Keratinocyte (primary cell): ENCODE data around the gene ZNF157. TPM values are rescaled to one million over a fixed set of nuclear protein-coding genes. Genes with fewer than 3 reads are reported as not detected.
"Not testable (repeated sequence)": the region's sequence is repeated elsewhere in the genome, so short reads cannot be mapped to it uniquely, and the experiment has no call there.

ENCODE experiments used
- DNase-seq: peaks from one replicate; pipeline ENCODE4 v3.0.0-alpha.2; 2011; ENCODE audit warnings: low read depth, missing footprints, low spot score
- FAIRE-seq: peaks from 2 replicates; lab custom pipeline; 2011; peaks lifted over from hg19 to GRCh38; lab: Jason Lieb, UNC
- H2AFZ ChIP-seq: 2 replicates; pipeline ENCODE4 v1.6.0; 2012; ENCODE audit warnings: low read length, control low read depth, inconsistent platforms; ENCODE audit not compliant: control insufficient read depth
- H3K27ac ChIP-seq: 2 replicates; pipeline ENCODE4 v1.5.1; 2011; ENCODE audit warnings: low read length; ENCODE audit not compliant: control insufficient read depth, insufficient read depth
- H3K27me3 ChIP-seq: 3 replicates; pipeline ENCODE4 v1.6.0; 2011; ENCODE audit warnings: low read length; ENCODE audit not compliant: control insufficient read depth, insufficient read depth; ENCODE audit errors: extremely low read depth
- H3K36me3 ChIP-seq, 2 experiments: 2 replicates in 1 of 2; 3 replicates in 1 of 2; pipeline ENCODE4 v1.5.1; 2011; ENCODE audit warnings: low read length in 2 of 2, mild to moderate bottlenecking in 1 of 2; ENCODE audit not compliant: control insufficient read depth in 2 of 2, insufficient read depth in 2 of 2; ENCODE audit errors: extremely low read depth in 1 of 2
- H3K4me1 ChIP-seq: 3 replicates; pipeline ENCODE4 v1.5.1; 2011; ENCODE audit warnings: low read length; ENCODE audit not compliant: control insufficient read depth, insufficient read depth; ENCODE audit errors: extremely low read depth
- H3K4me2 ChIP-seq: 3 replicates; pipeline ENCODE4 v1.6.0; 2011; ENCODE audit warnings: low read depth, low read length; ENCODE audit not compliant: control insufficient read depth, insufficient read depth; ENCODE audit errors: extremely low read depth
- H3K4me3 ChIP-seq, 3 experiments: fragments of 200-600 bp in 1 of 3; sonication (generic) in 1 of 3; 2 replicates in 2 of 3; 3 replicates in 1 of 3; pipeline ENCODE4 v1.5.1; 2011 to 2016; ENCODE audit warnings: low read length in 3 of 3, mild to moderate bottlenecking in 3 of 3, control low read depth in 2 of 3, inconsistent platforms in 1 of 3, low read depth in 1 of 3, mixed read lengths in 1 of 3, mixed run types in 1 of 3, moderate library complexity in 1 of 3; ENCODE audit not compliant: control insufficient read depth in 2 of 3, insufficient read depth in 2 of 3; ENCODE audit errors: extremely low read depth in 1 of 3
- H3K79me2 ChIP-seq: 2 replicates; pipeline ENCODE4 v1.6.0; 2012; ENCODE audit warnings: low read length; ENCODE audit not compliant: control insufficient read depth, insufficient read depth
- H3K9ac ChIP-seq: 3 replicates; pipeline ENCODE4 v1.6.0; 2011; ENCODE audit warnings: low read length; ENCODE audit not compliant: control insufficient read depth, insufficient read depth; ENCODE audit errors: extremely low read depth
- H3K9me1 ChIP-seq: 3 replicates; pipeline ENCODE4 v1.6.0; 2011; ENCODE audit warnings: low read length; ENCODE audit not compliant: control insufficient read depth, insufficient read depth; ENCODE audit errors: extremely low read depth
- H3K9me3 ChIP-seq: 2 replicates; pipeline ENCODE4 v1.5.1; 2012; ENCODE audit warnings: low read depth, low read length; ENCODE audit not compliant: control insufficient read depth
- H4K20me1 ChIP-seq: 3 replicates; pipeline ENCODE4 v1.6.0; 2011; ENCODE audit warnings: low read length; ENCODE audit not compliant: control insufficient read depth, insufficient read depth; ENCODE audit errors: extremely low read depth
- CTCF ChIP-seq, 3 experiments: IDR thresholded peaks in 1 of 3; conservative IDR thresholded peaks in 1 of 3; optimal IDR thresholded peaks in 1 of 3; 2 replicates in 2 of 3; 3 replicates in 1 of 3; pipeline versions ENCODE3 to v1.5.1; 2011; ENCODE audit warnings: low read length in 3 of 3, mild to moderate bottlenecking in 3 of 3, moderate library complexity in 2 of 3, control low read depth in 1 of 3, inconsistent platforms in 1 of 3; ENCODE audit not compliant: insufficient read depth in 2 of 3; ENCODE audit errors: extremely low read depth in 1 of 3
- EZH2 ChIP-seq: IDR thresholded peaks from one replicate; pipeline ENCODE4 v1.6.1; 2012; ENCODE audit warnings: inconsistent platforms, mild to moderate bottlenecking, low read length, moderate library complexity
- dilution Hi-C: fragments of 300-500 bp; cut with MboI; formaldehyde crosslinking; loops from one replicate; pipeline ENCODE4 v1.7.0; 2020; ENCODE audit warnings: low sequenced_read_pairs; ENCODE audit not compliant: extremely low pct_ligation_motif_present
- polyA plus RNA-seq, 5 experiments: library from polyadenylated mRNA; depleted of rRNA in 3 of 5; stranded (reverse) in 3 of 5; stranded (forward) in 1 of 5; unstranded in 1 of 5; fragments of >200 nt; gene quantifications; 1 replicate in 1 of 5; 2 replicates in 3 of 5; 3 replicates in 1 of 5; pipeline versions ENCODE4 v1.2.1 to v1.2.3, GENCODE V29; 2011 to 2012; ENCODE audit warnings: missing spikeins in 2 of 5, low read depth in 1 of 5, low replicate concordance in 1 of 5

Gene ZNF157
- polyA plus RNA-seq, 1 donor (not counting 4 experiments of a cell fraction or from before 2014, with no cell fraction given), result 0.12 TPM

DNA sequence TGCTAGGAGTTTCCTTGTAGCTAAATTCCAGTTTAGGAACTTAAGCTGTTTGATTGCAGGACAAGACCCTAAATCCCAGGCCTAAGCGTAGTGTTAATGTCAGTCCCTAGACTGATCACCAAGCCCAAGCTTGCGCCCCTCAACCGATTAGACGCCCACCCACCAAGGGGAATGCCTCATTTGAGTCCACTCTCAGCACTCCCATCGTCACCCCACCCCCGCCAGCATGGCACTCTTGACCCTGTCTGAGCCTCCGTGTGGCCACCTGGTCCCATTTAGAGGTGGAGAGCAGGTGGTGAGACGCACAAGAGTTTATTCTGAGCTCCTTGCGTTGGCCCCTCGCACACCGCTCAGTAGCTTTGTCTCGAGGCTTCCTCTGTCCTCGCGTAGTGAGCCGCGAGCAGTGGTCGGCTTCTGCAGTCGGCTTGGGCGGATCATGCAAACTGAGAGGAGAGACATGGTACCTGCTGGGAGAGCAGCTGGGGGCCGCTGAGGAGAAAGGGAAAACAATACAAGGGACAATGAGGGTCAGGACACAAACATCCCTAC, 48.5 kb upstream of the ZNF157 start:
- Histone ChIP-seq H3K9me3 (no peaks in the 10 kb centered on the region), H3K27me3 (no peaks in the 10 kb centered on the region), H3K9me1 (no peaks in the 10 kb centered on the region), H3K9ac (no peak overlapping the region), H3K27ac (no peak overlapping the region), H2AFZ (peak overlapping the region; percentile 55), H3K4me3 (no peak overlapping the region), H3K4me1 (no peaks in the 10 kb centered on the region), H3K79me2 (no peaks in the 10 kb centered on the region), H3K4me2 (no peak overlapping the region), H3K36me3 (no peaks in the 10 kb centered on the region), H4K20me1 (no peaks in the 10 kb centered on the region)
- DNase-seq (no peak), FAIRE-seq (no peak)
- dilution Hi-C loops, result no loop called here
- TF ChIP-seq CTCF (optimal IDR thresholded peaks at IDR 0.05 in 1 of 3, IDR thresholded peaks at IDR 0.05 in 1 of 3, conservative IDR thresholded peaks at IDR 0.05 in 1 of 3; ENCODE audit: extremely low read depth in 1 of 3, insufficient read depth in 2 of 3, low read length in 3 of 3), result no peak
- TF ChIP-seq EZH2, result no peak

DNA sequence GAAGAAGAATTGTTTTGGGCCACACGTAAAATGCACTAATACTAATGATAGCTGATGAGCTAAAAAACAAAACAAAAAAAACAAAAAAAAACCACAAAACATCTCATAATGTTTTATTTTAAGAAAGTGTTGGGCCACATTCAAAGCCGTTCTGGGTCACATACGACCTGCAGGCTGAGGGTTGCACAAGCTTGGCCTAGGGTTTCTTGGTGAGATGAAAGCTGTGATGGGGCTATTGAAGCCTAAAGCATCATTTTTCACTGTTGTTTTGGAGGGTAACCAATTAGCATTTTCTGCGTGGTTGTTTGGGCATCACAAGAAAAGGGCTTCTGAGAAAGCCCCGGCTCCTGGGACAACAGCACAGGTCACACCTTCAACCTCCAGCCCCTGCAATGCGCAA, 42.5 kb upstream of the ZNF157 start:
- dilution Hi-C loops, result no loop called here
- Histone ChIP-seq H4K20me1 (no peaks in the 10 kb centered on the region), H3K4me3 (no peak overlapping the region), H3K36me3 (no peaks in the 10 kb centered on the region), H3K9me1 (no peaks in the 10 kb centered on the region), H3K9ac (no peak overlapping the region), H3K4me1 (no peaks in the 10 kb centered on the region), H3K79me2 (no peaks in the 10 kb centered on the region), H3K27ac (no peak overlapping the region), H3K4me2 (no peak overlapping the region), H3K27me3 (no peaks in the 10 kb centered on the region), H2AFZ (no peak overlapping the region), H3K9me3 (no peaks in the 10 kb centered on the region)
- TF ChIP-seq EZH2, result no peak
- no peak for TF ChIP-seq CTCF (optimal IDR thresholded peaks at IDR 0.05 in 1 of 3, IDR thresholded peaks at IDR 0.05 in 1 of 3, conservative IDR thresholded peaks at IDR 0.05 in 1 of 3; ENCODE audit: extremely low read depth in 1 of 3, insufficient read depth in 2 of 3, low read length in 3 of 3)
- DNase-seq, result no peak
- no peak for FAIRE-seq

GRCh38 chrX:47332729-47333128, 37.6 kb upstream of the ZNF157 start:
- H3K4me3 ChIP-seq, DNase-seq, H3K4me1 ChIP-seq, H3K9me1 ChIP-seq, H4K20me1 ChIP-seq, H3K9ac ChIP-seq, H3K4me2 ChIP-seq, H2AFZ ChIP-seq, H3K27me3 ChIP-seq, dilution Hi-C loops, H3K79me2 ChIP-seq, H3K36me3 ChIP-seq, H3K27ac ChIP-seq, H3K9me3 ChIP-seq, FAIRE-seq: not testable (repeated sequence)
